A673 (cell line): ENCODE results near the gene ALOX12B.

Experiments
- CTCF ChIP-seq: fragments of 300-800, 200-600 bp; sonication (generic); conservative IDR thresholded peaks from 2 replicates; pipeline ENCODE4 v1.5.1; 2017; ENCODE audit warnings: low read depth, mild to moderate bottlenecking, antibody characterized with exemption, low read length, moderate library complexity, mixed read lengths
- EZH2 ChIP-seq: fragments of 200-600 bp; sonication (generic); IDR thresholded peaks from 2 replicates; pipeline ENCODE4 v1.6.1; 2017; ENCODE audit warnings: borderline replicate concordance, low read depth, mild to moderate bottlenecking, mixed read lengths, antibody characterized with exemption, low read length; ENCODE audit not compliant: poor library complexity, severe bottlenecking

- TF ChIP-seq EZH2 (no peak), CTCF (no peak)
These were observed 21.6 kb upstream of the ALOX12B start for GRCh38 chr17:8108972-8109660.
